Measurements from ENCODE around the gene IGFLR1.
"Not testable (repeated sequence)": the region's sequence is repeated elsewhere in the genome, so short reads cannot be mapped to it uniquely, and the experiment has no call there.

Gene IGFLR1

DNA sequence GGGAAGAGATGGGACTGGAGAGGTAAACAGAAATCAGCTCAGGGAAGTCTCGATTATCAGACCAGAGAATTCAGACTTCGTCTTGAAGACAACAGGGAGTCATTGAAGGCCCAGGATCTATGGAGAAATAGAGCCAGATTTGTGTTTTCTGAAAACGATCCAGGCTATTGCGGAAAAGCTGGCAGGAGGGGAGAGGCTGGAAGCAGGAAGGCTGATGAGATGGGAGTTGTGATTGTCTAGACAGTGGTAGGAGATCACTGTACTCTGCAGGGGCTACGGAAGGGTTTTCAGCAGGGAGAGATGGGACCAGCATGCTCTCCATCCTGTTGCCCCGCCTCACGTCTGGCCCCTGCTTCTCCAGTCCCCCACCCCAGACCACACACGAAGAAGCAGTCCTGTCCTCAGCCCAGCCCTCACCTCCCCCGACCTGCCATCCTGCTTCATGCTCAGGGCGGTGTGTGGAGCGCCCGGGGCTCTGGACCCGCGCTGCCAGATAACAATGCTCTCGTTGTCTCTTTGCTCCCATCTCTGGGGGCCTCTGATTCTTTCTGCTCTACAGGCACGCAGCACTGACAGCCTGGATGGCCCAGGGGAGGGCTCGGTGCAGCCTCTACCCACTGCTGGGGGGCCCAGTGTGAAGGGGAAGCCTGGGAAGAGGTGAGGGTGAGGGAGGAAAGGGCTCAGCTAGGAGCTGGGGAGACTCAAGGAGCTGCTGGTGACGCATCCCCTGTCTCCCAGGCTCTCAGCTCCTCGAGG, 35.0 kb upstream of the IGFLR1 start:
- DNase-seq (ENCODE audit: low read depth in 2 of 2), result no peak

DNA sequence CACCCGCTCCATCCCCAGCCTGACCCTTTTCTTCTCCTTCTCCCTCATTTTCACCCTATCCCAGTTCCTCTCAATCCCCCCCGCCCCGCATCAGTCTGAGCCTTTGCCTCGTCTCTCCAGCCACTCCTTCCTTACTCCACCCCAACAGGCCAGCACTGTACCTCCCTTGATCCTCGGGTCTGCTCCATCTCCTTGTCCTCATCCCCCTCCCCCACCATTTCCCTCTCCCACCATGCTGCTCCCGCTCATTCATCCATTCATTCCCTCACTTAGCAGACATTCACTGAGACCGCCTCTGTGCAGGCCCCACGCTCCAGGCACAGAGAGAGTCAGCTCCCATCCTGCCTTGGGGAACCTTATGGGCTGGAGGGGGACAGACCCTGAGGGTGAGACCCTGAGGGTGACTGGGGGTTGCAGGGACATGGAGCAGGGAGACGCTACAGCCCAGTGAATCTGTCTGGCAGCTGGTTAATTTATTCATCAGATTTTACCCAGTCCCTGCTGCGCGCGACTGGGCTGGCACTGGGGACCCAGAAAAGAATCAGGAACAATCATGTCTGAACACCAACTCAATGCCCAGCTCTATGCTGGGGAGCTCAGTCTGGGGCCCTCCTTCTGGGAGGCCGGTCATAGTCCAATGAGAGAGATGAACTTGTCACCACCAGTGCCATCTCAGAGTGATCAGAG, 34.0 kb upstream of the IGFLR1 start:
- no peak for DNase-seq (ENCODE audit: low read depth in 2 of 2)

- peak; percentile 97 for DNase-seq (ENCODE audit: low read depth in 2 of 2)
Observed at GRCh38 chr19:35775298-35776101, 33.2 kb upstream of the IGFLR1 start, which contains the start of gene ARHGAP33. Gene ARHGAP33 (plus strand): TSS chr19:35775564. CDS start chr19:35775659, 95 bp downstream.

DNA sequence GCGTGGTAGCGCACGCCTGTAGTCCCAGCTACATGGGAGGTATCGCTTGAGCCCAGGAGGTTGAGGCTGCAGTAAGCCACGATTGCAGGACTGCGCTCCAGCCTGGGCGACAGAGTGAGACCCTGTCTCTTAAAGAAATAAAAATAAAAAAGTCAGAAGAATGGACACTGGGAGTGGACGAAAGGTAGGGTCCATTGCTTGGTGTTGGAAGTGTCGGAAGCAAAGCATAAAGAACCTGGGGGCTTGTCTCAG, 32.7 kb upstream of the IGFLR1 start:
- no peak for DNase-seq (ENCODE audit: low read depth in 2 of 2)

GRCh38 chr19:35774274-35775045, 32.2 kb upstream of the IGFLR1 start:
- no peak for DNase-seq (ENCODE audit: low read depth in 2 of 2)

- DNase-seq (ENCODE audit: low read depth in 2 of 2), result no peak
Observed at GRCh38 chr19:35773020-35773806, 31.0 kb upstream of the IGFLR1 start.

DNA sequence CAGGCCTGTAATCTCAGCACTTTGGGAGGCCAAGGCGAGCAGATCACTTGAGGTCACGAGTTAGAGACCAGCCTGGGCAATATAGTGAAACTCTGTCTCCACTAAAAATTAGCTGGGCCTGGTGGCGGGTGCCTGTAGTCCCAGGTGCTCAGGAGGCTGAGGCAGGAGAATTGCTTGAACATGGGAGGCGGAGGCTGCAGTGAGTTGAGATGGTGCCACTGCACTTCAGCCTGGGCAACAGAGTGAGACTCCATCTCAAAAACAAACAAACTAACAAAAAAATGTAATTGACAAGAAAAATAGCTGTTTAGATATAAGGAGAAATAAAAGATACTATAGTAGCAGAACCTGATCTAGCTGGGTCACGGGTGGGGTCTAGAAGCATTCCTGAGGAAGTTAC, 30.1 kb upstream of the IGFLR1 start:
- not testable (repeated sequence) for DNase-seq (ENCODE audit: low read depth in 2 of 2)

DNA sequence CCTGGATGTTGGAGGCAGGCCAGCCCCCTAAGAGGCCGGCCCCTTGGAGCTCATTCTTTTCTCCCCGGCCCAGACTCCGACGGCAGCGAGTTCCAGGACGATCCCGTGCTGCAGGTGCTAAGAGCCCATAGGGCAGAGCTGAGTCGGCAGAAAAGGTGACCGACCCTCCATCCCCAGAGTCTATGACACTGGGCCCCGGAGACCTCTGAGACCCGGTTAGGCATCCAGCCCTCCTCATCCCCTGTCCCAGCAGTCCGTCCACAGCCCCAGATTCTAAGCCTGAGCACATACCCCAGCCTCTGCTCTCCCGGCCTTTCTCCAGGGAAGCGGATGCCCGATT, 25.8 kb upstream of the IGFLR1 start:
- no peak for DNase-seq (ENCODE audit: low read depth in 2 of 2)

GRCh38 chr19:35767288-35768081, 25.2 kb upstream of the IGFLR1 start:
- DNase-seq (ENCODE audit: low read depth in 2 of 2), result no peak

DNA sequence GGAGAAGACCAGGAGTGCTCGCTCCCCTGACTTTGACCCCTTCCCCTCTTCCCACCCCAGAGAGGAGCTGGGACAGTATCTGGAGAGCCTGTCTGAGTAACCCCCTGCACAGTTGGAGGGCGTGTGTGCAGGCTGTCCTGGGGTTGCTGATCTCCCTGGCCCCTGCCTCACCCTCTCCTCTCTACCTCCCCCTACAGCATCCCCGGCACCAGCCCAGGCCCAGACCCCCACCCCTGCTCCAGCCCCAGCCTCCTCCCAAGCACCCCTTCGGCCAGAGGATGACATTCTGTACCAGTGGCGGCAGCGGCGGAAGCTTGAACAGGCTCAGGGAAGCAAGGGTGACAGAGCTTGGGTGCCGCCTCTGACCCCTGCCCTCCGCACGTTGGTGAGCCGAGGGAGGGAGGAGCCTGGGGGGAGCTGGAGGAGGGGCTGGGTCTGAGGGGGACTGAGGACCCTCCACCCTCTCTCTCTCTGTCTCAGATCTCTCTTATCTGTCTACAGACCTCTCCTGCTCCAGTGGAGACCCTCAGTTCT, 24.4 kb upstream of the IGFLR1 start:
- no peak for DNase-seq (ENCODE audit: low read depth in 2 of 2)

- DNase-seq (ENCODE audit: low read depth in 2 of 2), result no peak
Observed at GRCh38 chr19:35764432-35765315, 22.4 kb upstream of the IGFLR1 start.

GRCh38 chr19:35760711-35761349, 18.6 kb upstream of the IGFLR1 start:
- DNase-seq (ENCODE audit: low read depth in 2 of 2), result no peak

DNA sequence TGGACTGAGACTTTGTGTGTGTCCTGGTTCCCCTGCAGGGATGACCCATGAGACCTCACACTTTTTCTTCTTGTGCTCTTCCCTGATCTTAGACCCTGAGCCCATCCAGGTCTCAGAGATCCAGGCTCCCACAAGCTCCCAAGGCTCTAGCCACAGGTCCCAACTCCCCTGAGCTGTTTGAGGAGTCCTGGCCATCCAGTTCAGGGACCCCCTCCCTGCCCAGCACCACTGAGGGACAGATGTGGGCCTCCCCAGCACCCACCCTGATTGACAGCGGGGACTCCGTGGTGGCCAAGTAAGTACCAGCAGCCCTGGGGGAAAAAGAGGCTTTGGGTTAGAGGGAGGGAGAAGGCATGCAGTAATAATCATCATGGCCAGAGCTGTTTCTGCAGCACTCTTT, 17.4 kb upstream of the IGFLR1 start:
- DNase-seq (ENCODE audit: low read depth in 2 of 2), result no peak

- DNase-seq (ENCODE audit: low read depth in 2 of 2), result peak; percentile 96 to 98
Observed at GRCh38 chr19:35757749-35758608, 15.7 kb upstream of the IGFLR1 start, which contains the start of gene PROSER3. Gene PROSER3 (plus strand): TSS chr19:35758176. CDS start chr19:35758216, 40 bp downstream.

DNA sequence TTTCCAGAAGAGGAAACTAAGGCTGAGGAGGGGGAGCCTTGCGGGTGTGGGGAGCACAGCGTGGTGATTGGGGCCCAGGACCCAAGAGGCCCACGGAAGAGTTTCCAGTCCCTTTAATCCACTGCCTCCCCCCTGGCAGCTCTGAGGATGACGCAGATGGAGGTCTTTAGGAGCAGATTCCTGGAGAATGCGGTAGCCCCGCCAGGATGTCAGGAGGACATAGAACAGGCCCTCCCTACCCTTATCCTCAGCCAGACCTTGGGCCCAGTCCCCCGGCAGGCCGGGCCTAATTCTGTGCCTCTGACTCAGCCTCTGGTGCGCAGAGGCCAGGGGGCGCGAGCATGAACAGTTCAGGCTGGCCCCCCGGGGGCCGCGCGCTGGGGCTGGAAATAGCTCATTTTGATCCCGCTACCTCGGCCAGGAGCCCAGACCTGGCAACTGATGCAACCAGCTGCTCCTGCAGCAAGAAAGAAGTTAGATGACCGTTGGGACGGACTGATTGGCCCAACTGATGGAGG, 15.0 kb upstream of the IGFLR1 start:
- no peak for DNase-seq (ENCODE audit: low read depth in 2 of 2)

GRCh38 chr19:35756377-35757230, 14.4 kb upstream of the IGFLR1 start, which contains the start of gene HSPB6:
Gene HSPB6 (minus strand): TSS chr19:35757029. CDS start chr19:35757008, 21 bp downstream.
- DNase-seq (ENCODE audit: low read depth in 2 of 2), result no peak

All from activated CD8-positive, alpha-beta memory T cell treated with anti-CD3 and anti-CD28 coated beads for 4 hours (primary cell).